HG02623 (cell line): ENCODE measurements around the gene MAP1LC3A.
"Not testable (repeated sequence)": the region's sequence is repeated elsewhere in the genome, so short reads cannot be mapped to it uniquely, and the experiment has no call there.

ENCODE experiments used
- ATAC-seq: cut with Tn5 transposase; IDR thresholded peaks from one replicate; pipeline ENCODE4 v1.9.1; 2021; ENCODE audit warnings: moderate library complexity; ENCODE audit not compliant: unreplicated experiment

The MAP1LC3A gene

DNA sequence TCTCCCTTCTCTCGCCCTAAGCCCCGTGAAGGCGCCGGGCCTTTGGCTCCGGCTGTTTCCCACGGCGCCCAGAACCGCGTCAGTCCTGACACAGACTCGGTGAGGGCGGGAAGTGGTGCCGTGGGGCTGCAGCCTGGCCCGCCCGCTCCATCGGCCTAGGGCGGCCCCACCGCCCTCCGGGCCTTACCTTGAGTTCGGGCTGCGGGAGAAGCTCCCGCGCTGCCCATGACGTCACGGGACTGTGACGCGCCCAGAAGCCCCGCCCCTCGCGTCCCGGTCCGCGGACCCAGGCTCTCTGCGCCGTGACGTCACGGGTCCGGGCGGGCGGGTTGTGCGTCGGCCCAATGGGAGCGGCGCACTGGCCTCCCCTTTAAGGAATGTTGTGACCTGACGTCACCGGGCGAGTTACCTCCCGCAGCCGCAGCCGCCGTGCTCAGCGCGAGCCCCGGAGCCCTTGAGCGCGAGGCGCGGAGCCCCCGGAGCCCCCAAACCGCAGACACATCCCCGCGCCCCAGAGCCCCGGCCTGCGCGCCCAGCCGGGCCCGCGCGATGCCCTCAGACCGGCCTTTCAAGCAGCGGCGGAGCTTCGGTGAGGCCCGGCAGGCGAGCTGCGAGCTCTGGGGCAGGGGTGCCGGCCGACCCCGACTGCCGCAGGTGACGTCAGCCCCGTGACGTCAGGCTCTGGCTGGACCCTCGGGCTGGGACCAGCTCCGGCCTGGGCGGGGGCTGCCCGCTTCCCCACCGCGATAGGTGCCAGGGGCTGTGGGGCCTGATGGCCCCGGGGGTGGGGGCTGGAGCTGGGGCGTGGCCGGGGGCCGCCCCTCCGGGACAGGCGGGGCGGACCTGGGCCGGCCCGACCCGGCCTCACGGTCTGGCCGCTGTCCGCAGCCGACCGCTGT is at the start of gene MAP1LC3A:
Gene MAP1LC3A (plus strand): TSS at position 399 of the 899 bp plus-strand sequence. CDS start 151 bp downstream, at position 550.
- peak; percentile 50 for ATAC-seq

DNA sequence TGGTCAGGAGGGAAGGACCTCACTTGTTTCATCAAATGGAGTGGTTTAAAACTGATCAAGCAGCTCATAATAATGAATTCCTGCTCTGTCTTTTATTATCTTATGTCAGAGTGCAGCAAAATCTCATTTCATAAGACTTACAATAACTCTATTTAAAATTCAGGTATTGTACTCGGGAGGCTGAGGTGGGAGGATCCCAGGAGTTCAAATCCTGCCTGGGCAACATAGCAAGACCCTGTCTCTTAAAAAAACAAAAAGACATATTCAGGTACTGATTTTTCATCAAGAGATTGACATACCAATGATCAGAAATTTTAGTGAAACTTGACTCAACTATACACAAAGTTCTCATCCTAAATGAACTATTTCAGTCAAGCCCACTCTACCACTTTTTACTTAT is 47.9 kb upstream of the MAP1LC3A start:
- no peak for ATAC-seq

DNA sequence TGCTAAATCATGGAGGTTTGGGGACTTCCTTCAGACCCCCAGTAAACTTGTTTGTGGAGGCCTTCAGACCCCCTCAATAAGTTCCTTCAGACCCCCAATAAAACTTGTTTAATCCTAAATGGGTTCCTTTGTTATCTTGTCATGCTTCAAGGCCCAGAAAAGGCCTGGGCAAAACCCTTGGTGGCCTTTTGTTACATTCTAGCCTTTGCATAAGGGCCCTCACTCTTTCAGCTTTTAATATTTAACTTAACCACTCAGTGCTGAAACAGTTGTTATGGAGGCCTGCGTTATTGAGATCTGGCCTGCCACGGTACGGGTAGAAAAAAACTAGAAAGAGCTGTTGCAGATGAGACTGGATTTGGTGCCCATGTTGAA is 46.6 kb upstream of the MAP1LC3A start:
- no peak for ATAC-seq

DNA sequence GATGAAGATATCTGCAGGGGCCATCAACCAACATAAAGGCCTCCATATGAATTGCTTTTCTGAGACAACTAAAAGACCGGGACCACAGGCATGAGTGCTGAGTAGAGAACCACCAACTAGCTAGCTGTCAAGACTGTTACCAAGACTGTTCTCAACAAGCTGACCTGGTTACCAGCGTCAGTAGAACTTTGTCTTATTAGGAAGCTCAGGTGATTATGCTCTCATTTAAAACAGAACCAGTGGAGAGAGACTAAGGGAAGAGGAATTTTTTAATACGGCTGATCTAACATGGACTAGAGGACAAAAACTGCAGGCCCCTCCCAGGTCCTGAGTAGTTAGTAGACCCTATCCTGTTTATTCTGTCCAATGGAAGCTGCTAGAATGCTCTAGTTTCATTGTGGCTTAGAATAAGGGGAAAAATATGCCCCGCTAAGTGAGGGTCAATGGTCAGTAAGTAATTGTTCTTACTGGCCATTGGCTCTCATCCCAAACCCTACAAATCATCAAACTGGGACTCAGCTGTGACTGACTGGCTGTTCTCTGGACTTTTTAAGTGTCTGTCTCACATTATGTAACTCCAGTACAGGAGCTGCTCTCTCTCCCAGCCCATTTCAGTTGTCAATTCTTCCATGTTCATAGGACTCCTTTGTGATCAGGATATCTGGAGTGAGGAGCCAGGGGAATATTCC is 46.1 kb upstream of the MAP1LC3A start:
- no peak for ATAC-seq

DNA sequence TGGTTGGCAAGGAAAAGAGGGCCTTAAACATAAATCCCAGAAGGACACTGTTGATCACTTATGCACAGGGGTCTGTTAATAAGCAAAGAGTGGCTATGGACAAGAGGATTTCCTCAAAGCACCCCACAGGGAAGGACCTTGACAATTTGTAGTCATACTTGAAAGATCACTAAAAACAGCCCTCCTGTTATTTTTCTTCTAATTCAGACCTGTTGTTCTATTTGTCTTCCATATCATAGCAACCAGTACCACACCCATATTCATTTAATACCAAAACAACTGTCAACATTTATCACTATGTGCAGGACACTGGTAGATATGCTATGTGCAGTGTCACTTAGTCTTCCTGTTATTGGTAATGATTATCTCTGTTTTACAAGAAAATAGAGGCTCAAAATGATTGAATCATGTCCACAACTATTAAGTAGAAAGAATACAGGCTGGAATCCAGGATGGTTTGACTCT is 45.5 kb upstream of the MAP1LC3A start:
- no peak for ATAC-seq

DNA sequence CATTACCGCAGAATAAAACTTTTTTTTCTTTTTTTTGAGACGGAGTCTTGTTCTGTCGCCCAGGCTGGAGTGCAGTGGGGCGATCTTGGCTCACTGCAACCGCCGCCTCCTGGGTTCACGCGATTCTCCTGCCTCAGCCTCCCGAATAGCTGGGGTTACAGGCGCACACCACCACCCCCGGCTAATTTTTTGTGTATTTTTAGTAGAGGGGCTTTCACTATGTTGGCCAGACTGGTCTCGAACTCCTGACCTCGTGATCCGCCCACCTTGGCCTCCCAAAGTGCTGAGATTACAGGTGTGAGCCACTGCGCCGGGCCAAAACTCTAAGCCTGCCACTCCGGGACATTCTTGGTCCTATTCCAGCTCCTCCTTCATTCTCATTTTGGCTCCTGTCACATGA is 44.5 kb upstream of the MAP1LC3A start:
- ATAC-seq: not testable (repeated sequence)

DNA sequence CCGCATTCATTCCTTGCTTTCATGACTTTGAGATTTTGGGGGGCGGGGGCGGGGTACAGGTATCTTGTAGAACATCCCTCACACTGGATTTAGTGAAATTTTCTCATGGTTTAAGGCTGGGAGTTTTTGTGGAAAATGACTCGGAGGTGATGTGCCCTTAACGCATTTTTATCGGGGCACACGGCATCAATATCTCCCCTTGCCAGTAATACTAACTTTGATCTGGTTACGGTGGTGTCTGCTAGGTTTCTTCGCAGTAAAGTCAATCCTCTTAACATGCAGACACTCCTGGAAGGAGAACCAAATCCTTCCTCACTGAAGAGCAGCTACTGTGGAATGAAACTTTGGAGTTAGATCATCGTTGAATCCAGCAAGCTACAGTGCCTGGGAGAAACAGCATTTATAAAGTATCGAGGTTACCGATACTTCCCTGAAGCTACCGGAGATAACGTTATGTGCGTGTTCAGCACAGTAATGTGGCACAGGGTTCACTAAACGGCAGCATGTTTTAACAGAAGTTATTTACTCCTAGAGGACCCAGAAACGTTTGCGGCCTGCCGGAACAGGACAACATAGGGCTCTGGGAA is 43.5 kb upstream of the MAP1LC3A start:
- no peak for ATAC-seq

DNA sequence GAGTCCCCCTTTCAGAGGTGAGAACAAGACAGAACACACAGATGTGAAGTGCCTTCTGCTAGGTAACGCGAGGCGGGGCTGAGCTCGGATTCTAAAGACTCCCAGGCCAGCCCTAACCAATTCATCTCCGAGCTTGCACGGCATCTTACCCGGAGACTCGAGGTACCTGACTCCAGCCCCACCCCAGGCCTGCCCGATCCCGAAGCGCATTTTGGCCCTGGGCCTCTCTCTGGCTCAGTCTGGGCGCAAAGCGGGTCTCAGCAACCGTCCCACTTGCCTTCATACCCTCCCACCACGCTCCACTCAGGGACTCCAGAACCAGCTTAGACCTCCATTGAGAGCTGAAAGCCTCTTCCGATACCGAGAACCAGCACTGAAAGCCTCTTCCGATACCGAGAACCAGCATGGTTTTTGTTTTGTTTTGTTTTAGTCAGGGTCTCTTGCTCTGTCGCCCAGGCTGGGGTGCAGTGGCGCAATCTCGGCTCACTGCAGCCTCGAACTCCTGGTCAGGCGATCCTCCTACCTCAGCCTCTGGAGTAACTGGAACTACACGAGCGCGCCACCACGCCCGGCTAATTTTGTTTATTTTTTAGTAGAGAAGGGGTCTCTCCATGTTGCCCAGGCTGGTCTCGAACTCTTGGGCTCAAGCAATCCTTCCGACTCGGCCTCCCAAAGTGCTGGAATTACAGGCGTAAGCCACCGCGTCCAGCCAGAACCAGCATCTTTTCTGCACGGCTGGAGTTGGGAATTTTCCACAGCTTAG is 42.9 kb upstream of the MAP1LC3A start:
- ATAC-seq: peak; percentile 38

DNA sequence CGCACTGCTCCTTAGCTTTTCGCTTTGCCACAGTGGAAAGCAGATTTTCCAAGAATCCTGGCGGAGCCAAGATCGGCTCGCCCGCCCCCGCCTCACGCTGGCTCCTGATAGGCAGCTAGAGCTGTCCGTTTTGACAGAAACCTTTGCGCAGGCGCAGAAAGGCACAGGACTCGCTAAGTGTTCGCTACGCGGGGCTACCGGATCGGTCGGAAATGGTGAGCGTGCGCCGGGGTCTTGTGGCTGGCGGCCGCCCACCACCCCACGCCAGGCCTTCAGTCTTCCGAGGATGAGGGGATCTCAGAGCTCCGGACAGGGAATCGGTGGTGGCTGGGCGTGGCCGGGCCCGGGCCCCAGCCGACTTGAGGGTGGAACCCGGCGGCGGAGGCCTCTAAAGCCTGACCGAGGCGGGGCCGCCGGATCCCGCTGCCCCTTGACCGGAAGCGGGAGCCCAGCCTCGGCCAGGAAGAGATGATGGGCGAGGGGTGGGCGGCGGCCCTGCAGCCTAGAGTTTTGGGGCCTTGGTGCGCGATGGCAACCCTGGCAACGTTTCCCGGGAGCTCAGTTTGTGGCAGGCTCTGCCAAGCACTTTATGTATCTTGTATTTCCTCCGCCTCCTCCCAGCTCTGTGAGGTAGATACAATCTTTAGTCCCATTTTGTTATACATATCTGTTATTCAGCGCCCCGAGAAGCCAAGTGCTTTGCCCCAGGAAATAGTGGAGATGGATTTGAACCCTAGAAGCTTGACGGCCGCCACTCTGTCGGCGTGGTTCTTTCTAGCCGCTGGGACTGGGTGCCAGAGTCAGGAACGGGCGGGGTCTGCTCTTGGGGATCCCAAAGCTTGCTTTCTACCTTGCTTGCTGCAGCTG is 42.0 kb upstream of the MAP1LC3A start, which contains the start of gene DYNLRB1:
Gene DYNLRB1 (plus strand): TSS at position 176 of the 867 bp plus-strand sequence. CDS start 37 bp downstream, at position 213.
- peak; percentile 74 for ATAC-seq

DNA sequence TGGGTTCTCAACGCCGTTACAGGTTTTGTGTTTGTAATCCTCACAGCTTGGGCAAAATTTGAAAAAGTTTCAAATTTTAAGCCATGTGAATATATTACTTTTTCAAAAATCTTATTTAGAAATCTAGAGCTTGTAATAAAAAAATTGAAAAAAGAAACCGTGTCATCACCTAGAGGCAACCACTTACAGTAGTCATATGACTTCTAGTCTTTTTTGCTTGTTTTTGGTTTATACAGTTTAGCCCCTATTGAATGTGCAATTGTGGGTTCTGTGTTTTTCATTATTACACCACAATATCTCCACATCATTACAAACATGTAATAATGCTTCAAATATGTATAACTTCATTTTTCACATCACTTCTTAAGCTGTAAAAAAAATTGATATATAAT is 41.4 kb upstream of the MAP1LC3A start:
- ATAC-seq: no peak

DNA sequence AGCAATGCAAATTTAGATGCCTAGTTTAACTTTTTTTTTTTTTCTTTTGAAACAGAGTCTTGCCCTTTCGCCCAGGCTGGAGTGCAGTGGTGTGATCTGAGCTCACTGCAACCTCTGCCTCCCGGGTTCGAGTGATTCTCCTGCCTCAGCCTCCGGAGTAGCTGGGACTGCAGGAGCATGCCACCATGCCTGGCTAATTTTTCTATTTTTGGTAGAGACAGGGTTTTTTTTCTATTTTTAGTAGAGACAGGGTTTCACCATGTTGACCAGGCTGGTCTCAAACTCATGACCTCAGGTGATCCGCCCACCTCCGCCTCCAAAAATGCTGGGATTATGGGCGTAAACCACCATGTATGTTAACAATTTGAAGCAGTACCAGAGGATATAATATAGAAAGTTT is 39.7 kb upstream of the MAP1LC3A start:
- ATAC-seq: not testable (repeated sequence)

DNA sequence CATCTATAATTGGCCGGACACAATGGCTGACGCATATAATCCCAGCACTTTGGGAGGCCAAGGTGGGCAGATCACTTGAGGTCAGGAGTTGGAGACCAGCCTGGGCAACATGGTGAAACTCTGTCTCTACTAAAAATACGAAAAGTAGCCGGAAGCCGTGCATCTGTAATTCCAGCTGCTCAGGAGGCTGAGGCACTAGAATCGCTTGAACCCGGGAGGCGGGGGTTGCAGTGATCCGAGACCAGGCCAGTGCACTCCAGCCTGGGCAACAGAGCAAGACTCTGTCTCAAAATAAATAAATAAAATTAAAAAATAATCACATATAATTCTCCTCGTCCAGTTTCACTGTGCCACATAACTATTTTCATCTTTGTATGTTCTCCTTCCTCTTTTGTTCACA is 38.7 kb upstream of the MAP1LC3A start:
- ATAC-seq: not testable (repeated sequence)

DNA sequence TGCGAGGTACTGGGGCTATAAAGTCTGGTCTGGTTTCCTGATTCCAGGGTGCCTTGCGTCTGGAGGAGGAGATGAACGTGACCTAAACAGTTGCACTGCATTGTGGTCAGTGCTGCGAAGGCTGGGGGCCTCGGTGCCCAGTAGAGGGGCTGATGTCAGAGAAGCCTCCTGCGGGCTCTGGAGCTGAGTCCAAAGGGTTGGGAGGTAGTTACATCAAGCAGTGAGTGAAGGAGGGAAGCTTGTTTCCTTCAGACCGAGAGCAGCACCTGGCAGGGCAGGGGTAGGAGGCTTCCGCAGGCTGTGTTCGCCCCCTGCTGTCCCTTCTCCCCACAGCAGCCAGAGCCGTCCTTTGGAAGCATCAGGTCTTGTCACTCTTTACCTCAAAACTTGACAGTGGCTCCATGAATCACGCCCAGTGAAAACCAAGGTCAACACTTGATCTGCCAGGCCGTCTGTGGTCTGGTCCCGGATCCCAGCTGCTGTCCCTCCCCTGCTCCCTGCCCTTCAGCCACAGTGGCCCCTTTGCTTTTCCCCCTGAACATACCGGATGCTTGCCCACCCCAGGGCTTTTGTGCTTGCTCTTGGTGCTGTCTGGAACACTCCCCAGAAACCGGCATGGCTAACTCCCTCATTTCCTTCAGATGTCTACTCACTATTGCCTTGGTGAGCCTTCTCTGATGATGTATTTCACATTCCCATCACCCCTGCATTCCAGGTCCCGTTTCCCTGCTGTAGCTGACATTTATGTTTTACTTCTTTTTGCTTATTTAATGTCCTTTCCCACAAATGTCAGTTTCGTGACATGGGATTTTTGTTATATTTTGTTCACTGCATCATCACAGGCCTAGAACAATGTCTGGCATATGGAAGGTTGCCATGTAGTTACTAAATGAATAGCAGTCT is 35.3 kb upstream of the MAP1LC3A start:
- no peak for ATAC-seq

DNA sequence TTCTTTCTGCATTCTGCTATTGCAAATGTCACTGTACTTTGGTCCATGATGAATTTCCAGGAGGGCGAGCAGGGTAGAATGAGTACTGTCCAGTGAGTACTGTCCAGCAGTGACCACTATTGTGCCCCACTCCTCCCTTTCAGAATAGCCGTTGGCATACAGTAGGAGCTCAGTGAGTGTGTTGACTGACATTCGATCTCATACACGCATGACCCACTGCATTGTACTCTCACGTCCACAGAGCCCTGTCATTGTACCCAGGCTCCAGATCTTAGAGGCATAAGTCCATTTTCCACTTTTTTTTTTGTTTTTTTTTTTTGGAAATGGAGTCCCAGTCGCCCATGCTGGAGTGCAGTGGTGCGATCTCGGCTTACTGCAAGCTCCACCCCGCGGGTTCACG is 34.1 kb upstream of the MAP1LC3A start:
- ATAC-seq: no peak

DNA sequence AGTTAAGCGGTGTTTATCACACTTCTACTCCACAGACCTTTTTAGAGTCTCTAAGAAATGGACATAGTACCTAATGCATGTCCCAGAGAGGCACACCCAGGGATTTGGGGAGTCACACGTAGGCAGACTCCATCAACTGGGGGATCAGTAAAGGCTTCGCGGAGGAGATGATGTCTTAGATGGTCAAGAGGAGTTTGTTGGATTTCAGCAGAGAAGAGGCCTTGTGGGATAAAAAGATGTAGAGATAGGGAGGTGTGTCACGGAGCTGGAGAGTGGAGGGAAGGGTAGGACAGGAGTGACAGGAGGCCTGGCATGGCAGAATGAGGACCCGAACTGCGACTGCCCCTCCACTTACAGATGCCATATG is 33.2 kb upstream of the MAP1LC3A start:
- no peak for ATAC-seq

DNA sequence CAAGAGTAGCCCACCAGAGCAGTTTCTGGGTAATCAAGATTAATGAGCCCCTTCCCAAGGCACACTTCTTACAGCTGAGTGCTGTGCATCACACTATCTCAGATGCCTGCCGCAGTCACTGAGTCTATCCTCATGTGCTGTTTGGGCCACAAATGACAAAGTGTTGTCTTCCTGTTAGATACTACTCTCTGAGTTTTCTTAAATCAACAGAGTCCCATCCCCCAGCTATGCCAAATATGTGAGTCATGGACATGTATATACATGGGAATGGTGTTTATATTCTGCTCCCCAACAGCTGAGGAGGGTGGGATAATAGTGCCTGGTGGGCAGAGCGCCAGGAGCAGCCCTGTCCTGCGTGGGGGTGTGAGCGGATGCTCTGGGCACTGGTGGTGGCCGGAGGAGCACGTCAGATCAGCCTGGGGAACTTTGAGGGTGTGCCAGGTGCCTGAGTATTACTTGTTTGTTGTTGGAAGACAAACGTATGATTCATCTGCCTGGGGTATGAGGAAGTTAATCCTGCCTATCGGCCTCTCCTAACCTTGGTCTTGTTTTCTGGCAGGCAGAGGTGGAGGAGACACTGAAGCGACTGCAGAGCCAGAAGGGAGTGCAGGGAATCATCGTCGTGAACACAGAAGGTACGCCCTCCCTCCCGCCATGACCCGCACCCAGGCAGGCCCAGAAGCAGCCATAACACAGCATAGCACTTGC is 32.7 kb upstream of the MAP1LC3A start:
- ATAC-seq: no peak

DNA sequence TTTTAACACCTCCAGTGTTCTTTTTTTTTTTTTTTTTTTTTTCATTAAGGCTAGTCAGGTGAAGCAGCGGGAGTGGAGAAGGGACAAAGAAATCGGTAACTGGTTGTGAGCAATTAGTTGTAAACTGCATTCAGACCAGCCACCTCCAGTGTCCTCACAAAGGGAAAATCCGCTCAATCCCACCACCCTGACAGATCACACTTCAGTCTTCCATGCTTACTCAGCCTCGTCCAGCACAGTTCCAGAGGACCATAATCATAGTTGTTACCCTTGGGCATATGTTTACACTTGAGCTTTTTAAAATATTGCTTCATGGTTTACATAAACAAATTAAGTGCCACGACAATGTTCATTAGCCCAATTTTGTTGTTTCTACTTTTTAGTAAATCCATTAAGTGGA is 32.1 kb upstream of the MAP1LC3A start:
- no peak for ATAC-seq

DNA sequence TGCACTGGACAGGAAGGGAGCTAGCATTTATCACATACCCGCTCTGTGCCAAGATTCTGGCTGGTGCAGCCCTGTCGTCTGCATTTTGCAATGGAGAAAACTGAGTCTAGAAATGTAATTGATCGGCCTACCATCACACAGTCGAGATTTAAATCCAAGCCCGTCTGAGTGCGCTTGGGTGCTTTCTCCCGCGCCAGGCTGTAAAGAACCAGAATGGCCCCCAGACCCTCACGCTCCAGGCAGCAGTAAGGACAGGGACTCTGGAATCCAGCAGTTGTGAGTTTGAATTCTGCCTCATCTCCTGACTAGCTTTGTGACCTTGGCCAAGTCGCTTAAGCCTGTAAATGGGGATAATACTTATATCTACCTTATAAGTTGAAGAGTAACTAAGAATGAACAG is 31.5 kb upstream of the MAP1LC3A start:
- ATAC-seq: no peak
